Measurements from ENCODE around the gene LGALS3BP.

Gene LGALS3BP

DNA sequence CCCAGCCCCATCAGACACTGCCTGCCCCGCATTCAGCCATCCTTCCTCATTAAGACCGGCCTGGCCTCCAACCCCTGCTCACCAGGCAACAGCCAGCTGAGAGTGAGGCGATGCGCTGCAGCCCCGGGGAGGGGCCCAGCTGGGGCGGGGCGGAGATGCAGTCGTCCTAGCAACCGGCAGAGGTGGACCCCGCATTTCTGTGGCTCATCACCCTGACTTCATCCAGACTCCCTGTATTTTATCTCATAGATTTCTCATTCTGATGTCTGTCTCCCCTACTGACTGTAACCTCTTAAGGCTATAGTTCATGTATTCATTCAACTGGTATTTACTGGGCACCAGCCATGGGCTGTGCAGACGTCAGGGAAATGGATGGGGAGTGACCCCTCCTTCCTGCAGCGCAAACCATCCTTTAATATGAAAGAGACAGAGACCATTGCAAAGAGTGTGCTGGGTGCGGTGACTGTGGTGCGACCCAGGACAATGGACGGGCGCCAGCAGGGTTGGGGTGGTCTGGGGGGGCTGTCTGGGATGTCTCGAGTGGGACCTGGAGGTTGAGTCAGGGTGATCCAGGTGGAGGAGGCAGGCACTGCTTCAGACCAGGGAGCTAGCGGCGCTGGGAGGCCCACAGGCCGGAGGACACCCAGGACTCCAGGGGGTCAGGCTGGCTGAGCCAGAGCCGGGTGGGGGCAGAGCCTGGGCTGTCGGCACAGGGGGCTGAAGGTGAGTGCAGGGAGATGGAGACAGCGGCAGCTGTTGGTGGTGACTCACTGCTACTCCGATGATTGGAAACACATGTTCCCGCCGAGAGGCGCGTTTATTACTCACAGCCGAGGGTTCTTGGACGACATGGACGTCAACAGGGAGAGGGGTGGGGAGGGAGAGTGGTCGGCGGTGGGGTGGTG, 44.1 kb downstream of the LGALS3BP start:
- no peak for DNase-seq

DNA sequence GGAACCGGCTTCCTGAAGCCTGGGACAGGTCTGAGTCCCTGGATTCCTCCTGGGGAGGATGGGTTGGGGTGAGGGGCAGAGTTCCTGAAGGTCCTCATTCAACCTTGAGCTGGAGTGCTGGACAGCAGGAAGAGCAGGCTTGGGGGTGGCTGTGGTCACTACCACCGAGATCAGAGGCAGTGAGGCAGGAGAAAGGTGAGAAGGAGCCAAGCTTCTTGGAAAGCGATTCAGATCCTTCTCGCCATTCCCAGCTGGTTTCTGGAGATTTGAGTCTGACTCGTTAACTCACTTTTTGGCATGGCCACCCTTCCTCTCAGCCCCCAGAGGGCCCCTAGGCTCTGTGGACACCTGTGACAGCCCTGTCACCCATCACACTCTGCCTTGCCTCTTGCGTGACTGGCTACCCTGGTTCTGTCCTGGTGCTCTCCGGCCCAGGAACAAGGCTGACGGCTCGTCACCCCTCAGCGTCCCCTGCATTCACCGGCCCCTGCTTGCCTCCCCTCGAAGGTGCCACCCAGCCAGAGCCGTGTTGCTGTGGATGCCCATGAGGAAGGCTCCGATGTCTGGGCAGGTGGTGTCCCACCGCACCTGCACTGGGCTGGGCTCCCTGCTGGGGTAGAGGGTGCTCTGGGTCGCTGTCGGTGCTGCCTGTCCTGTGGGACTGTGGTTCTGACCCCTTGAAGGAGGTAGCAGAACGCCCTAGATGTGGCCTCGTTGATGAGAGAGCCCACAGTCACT, 44.9 kb downstream of the LGALS3BP start:
- DNase-seq = no peak

DNA sequence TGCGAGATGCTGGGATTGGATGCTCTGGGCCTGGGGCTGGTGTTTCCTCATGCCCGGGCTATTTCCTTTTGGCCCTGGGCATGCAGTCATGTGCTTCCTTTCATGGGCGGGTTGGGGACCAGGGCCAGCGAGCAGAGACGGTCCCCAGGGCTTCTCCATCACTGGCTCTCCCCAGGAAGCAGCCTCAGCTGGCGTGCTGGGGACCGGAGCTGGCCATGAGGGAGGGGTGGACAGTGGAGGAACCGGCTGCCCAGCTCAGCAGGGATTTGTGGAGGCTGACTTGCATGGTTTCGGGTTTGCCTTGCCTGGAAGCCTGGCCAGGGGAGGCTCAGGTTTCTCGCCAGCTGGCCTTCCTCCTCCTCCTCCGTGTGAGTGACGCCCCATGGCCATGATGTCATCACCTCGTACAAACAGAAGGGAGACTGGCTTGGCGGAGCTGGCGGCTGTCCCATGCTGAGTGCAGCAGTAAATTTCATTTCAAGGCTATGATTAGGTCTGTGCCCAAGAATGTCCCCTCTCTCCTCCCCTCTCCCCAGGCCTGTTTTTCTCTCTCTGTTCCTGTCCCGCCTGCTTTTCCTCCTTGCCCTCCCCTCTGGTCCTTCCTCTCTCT, 45.7 kb downstream of the LGALS3BP start:
- DNase-seq = no peak

DNA sequence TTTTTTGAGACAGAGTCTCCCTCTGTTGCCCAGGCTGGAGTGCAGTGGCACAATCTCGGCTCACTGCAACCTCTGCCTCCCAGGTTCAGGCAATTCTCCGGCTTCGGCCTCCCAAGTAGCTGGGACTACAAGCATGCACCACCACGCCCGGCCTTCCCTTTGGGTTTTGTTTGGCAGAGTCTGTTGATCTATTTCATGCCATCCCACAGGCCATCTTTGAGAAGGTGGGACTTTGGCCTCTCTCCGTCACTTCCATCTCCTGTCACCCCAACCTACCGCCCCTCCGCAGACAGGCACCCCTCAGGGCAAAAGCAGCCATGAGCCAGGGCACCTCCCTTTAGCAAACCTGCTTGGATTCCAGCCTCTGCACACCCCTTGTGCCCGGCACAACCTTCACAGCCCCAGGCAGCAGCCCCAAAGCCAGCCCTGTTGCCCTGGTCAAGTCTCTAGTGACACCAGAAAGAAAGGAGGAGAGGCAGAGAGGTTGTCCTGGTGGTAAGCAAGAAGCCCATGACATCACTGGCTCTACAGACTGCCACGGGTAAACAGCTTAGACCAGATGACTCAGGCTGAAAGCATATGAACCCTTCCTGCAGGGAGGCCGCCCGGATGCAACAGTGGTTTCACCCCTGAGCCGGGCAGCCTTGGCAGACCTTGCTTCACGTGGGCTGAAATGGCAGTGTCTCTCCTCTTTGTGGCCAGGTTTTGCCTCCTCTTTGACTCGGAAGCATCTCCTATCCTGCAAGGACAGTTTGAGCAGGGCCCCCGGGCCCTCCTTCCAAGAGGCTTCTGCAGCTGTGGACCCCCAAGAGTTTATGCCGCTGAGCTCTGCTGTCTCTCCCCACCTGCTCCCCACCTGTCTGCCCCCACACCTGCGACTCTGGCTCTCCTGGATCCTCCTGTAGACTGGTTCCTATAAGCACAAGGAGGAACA, 46.4 kb downstream of the LGALS3BP start:
- DNase-seq = peak; percentile 45

DNA sequence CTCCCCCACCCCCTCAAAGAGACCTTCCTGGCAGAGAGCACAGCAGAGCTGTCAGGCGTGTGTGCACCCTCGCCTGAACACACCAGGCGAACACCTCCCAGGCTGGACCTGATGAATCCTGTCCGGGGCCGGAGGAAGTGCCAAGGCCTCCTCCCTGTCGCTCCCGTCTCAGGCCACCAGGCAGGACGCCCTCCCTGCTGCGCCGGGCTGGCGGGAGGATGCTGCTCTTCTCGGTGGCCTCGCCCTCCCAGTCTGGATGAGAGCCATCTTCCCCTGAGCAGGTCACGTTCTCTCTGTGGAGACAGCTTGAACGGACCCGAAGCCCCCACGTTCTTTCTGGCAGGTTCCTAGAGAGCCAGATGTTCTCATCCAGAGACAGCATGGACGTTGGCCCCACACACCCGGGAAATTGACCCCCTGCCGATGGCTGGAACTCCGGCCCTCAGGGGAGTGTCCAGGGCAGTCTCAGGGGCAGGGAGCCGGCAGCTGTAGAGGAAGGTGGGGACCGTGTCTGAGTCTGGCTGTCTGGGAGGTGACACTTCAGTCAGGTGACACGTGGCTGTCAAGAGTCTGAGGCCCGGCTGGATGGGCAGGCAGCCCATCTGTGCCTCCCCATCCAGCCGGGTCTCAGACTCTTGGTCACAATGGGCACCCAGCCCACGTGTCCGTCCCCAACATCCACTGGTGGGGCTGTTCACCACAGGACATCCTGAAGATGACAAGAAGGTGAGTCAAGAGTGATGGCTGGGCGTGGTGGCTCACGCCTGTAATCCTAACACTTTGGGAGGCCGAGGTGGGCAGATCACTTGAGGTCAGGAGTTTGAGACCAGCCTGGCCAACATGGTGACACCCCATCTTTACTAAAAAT, 49.6 kb downstream of the LGALS3BP start:
- no peak for DNase-seq

DNA sequence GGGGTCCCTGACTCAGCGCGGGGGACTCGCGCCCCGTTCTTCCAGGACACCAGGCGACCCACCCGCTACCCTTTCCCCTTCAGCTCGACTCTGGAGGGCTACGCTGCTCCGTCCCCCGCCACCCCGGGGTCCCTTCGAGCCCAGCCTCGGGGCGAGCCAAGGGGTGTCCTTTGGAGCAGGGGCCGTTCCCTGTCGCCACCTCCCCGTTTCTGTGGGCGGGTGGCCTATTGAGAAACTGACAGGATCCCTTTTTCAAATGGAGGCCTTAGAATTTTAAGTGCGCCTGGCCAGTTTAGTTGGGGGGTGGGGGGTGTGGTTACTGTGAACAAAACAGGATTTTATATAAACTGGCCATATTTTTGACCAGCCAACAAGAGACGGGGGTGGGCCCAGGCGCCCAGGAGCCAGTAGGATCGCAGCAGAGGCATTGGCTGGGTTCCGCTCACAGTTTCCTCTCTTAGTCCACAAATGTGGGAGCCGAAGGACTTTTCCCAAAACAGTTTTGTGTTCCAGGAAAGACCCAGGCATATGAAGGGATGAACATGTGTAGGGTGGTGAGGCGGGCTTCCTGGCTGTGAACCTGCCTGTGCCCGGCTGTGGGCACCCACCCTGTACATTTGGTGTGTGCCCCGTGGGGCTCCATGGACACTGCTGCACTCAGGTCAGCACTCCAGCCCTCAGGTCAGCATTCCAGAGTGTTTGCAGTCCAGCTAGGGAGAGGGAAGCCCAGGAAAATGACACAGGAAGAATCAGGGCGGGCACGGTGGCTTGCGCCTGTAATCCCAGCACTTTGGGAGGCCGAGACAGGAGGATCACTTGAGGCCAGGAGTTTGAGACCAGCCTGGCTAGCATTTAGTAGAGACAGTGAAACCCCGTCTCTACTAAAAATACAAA, 53.8 kb downstream of the LGALS3BP start:
- DNase-seq = no peak

DNA sequence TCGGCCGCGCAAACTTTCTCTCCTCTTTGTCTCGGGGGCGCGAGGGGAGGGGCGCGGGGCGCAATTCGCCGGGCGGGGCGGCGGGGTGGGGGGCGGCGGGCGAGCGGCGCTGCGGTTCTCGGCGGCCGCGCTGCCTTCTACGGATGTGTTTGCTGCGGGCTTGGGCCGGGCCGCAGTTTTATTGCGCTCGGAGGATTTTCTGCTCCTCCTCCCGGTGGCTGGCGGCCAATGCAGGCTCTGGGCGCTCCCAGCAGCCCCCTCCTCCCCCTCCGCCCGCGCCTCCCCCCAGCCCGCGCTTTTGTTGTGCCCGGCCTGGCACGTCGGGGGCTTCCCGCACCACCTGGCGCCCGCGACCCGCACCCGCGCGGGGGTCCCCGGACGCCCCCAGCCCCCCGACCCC, 54.5 kb downstream of the LGALS3BP start, which contains the start of gene TIMP2:
Gene TIMP2, minus strand, starts transcription at position 154 of the 400 bp plus-strand sequence. CDS start 299 bp downstream, outside the sequence.
- DNase-seq = peak; percentile 71

DNA sequence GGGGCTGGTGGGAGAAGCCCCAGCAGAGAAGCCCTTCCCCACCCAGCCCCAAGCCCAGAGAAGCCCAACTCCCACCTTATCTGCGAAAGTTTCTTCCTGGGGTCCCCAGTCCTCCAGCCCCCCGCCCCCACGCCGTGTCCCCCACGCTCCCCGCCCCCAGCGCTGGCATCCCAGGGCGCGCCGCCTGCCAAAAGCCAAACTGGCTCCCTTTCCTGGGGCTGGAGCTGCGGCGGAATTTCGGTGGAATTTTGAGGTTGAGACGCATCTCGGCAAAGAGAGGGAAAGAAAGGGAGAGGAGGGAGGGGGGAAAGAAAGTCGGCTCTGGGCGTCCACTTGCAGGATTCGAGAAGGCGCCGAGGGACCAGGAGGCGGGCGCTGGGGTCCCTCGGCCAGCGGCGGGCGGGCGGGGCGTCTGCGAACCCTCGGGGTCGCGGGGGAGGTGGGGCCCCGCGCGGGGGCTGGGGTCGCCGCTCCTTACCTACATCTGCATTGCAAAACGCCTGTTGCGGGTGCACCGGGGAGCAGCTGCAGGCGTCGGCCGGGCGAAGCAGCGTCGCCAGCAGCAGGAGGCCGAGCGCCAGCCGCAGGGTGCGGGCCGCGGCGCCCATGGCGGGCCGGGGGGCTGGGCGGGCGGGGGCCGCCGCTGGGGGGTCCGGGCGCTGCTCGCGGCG, 55.1 kb downstream of the LGALS3BP start:
- no peak for DNase-seq

DNA sequence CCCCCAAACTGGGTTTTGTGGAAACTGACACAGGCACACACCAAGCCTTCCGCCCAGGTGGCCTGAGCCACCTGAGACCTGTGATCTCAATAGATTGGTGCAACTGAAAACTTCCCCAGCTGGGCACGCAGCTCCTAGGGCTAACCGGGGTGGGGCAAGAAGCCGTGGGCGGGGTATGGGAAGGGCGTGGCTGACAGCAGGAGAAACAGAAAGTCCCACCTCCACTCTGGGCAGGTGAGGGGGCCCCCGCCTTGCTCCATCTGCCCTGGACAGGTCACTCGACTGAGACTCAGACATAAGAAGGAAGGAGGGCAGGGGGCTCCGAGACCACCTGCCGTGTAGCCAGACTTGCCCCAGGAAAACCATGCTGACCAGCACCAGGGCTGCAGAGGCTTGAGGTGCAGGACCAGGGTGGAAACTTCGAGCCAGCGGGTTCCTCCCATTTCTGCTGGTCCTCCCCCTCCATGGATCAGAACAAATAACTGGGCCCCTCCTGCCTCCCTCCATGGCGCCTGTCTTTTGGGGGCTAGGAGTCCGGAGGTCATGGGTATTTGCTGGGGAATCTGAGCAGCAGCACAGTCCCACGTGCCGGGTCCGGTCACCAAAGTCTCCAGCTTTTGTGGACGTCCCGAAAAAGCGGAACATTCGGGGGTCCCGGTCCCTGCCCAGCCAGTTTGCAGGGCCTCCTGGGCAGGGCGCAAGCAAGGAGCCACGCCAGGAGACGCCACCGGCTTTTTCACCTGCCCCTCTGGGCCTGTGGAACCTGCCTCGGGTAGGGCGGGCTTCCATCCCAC, 55.9 kb downstream of the LGALS3BP start:
- DNase-seq = peak; percentile 70

DNA sequence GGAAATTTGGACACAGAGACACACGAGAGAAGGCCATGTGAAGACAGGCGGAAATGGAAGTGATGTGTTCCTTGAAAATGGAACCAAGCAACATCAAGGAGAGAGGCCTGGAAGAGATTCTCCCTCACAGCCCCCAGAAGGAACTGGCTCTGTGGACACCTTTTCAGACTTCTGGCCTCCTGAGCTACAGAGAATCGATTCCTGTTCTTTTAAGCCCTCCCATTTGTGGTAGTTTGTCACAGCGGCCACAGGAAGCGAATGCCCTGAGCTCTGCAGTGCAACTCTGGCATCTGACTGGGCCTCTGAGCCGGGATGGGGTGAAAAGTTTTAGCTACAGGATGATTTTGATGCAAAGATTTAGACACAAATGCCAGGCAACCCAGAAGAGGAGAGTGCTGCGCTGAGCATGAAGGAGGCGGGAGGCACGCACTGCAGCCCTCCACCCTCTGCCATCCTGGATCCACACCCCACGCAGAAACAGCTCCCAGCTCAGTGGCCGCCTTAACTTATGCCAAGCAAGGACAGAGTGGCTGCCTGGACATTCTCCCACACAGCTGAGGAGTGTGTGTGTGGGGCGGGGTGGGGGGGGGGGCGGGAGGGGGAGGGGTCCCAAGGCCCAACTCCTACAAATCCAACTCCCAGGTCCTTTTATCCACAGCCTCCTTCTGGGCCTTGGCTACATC, 56.8 kb downstream of the LGALS3BP start:
- DNase-seq = no peak

DNA sequence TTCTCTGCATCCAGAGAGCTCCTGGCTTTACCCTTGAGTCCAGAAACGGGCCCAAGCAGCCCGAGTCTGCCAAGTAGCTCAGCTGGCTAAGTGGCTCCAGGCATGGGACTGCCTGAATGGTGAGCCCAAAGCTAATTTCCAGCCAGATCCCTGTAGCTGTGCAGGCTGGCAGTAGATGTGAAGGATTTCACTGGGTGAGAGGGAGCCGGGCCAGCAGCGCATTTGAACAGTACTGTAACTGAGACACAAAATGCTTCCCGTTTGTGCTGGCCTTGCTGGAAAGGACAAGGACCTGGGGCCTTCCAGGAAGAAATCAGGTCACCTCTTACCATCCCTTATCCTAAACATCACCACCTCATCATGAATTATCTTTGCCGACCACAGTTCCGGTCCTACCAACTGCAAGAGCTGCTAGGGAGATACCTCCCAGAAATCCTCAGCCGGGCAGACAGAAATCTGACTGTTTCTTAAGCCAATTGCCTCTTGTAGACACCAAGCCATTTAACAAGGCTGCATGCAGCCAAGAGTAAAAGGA, 58.2 kb downstream of the LGALS3BP start:
- no peak for DNase-seq

Data from CD4-positive, alpha-beta T cell treated with Interleukin-17A for 1 hour (primary cell).